Measurements from ENCODE around the gene PHACTR1. TPM values are rescaled to one million over a fixed set of nuclear protein-coding genes. Genes with fewer than 3 reads are reported as not detected.
A peak's percentile ranks its signal among the peaks of the same experiment; 100 is the strongest.

PHACTR1 gene
- total RNA-seq, 1 donor from 2014 or later: 2.2 TPM

GRCh38 chr6:13011612-13012146, 295.1 kb downstream of the PHACTR1 start:
- peaks cover 40% of the 10 kb centered on the region for H3K27me3 ChIP-seq (ENCODE audit: control insufficient read depth, insufficient read depth, low read length)
- H3K36me3 ChIP-seq (ENCODE audit: control insufficient read depth, insufficient read depth, low read length): no peaks in the 10 kb centered on the region
- no peak overlapping the region for H3K4me3 ChIP-seq (ENCODE audit: low read depth, low read length)
- no peak for TF ChIP-seq CTCF (IDR thresholded peaks at IDR 0.05; ENCODE audit: insufficient read depth, low read length, poor library complexity, severe bottlenecking)
- DNase-seq (ENCODE audit: low read depth): no peak

- DNase-seq (ENCODE audit: low read depth): no peak
- TF ChIP-seq CTCF (IDR thresholded peaks at IDR 0.05; ENCODE audit: insufficient read depth, low read length, poor library complexity, severe bottlenecking): no peak
- Histone ChIP-seq H3K4me3 (ENCODE audit: low read depth, low read length) (no peak overlapping the region), H3K27me3 (ENCODE audit: control insufficient read depth, insufficient read depth, low read length) (peaks cover 40% of the 10 kb centered on the region), H3K36me3 (ENCODE audit: control insufficient read depth, insufficient read depth, low read length) (no peaks in the 10 kb centered on the region)
These were observed 295.7 kb downstream of the PHACTR1 start for GRCh38 chr6:13012296-13012695.

- Histone ChIP-seq H3K4me3 (ENCODE audit: low read depth, low read length) (peak overlapping the region; percentile 33), H3K27me3 (ENCODE audit: control insufficient read depth, insufficient read depth, low read length) (peaks cover 40% of the 10 kb centered on the region), H3K36me3 (ENCODE audit: control insufficient read depth, insufficient read depth, low read length) (no peaks in the 10 kb centered on the region)
- no peak for DNase-seq (ENCODE audit: low read depth)
- TF ChIP-seq CTCF (IDR thresholded peaks at IDR 0.05; ENCODE audit: insufficient read depth, low read length, poor library complexity, severe bottlenecking): no peak
These were observed 296.6 kb downstream of the PHACTR1 start for GRCh38 chr6:13012977-13013680.

GRCh38 chr6:13013681-13014503, 297.3 kb downstream of the PHACTR1 start:
- TF ChIP-seq CTCF (IDR thresholded peaks at IDR 0.05; ENCODE audit: insufficient read depth, low read length, poor library complexity, severe bottlenecking): no peak
- H3K4me3 ChIP-seq (ENCODE audit: low read depth, low read length): peak overlapping the region; percentile 33
- H3K36me3 ChIP-seq (ENCODE audit: control insufficient read depth, insufficient read depth, low read length): no peaks in the 10 kb centered on the region
- DNase-seq (ENCODE audit: low read depth): no peak
- peaks cover 40% of the 10 kb centered on the region for H3K27me3 ChIP-seq (ENCODE audit: control insufficient read depth, insufficient read depth, low read length)

- DNase-seq (ENCODE audit: low read depth): no peak
- no peaks in the 10 kb centered on the region for H3K36me3 ChIP-seq (ENCODE audit: control insufficient read depth, insufficient read depth, low read length)
- H3K27me3 ChIP-seq (ENCODE audit: control insufficient read depth, insufficient read depth, low read length): peaks cover 40% of the 10 kb centered on the region
- TF ChIP-seq CTCF (IDR thresholded peaks at IDR 0.05; ENCODE audit: insufficient read depth, low read length, poor library complexity, severe bottlenecking): no peak
- no peak overlapping the region for H3K4me3 ChIP-seq (ENCODE audit: low read depth, low read length)
These were observed 298.2 kb downstream of the PHACTR1 start for GRCh38 chr6:13014504-13015378.
